K562 (cell line): Measurements from ENCODE around the gene WNK1. TPM values are rescaled to one million over a fixed set of nuclear protein-coding genes. Genes with fewer than 3 reads are reported as not detected.

ENCODE experiments used
- AFF1 ChIP-seq, 2 experiments: fragments of 450-650 bp; IDR thresholded peaks; 2 replicates each; pipeline ENCODE4 v1.6.1; 2018; ENCODE audit warnings: mild to moderate bottlenecking in 2 of 2, low read depth in 1 of 2; ENCODE audit not compliant: partially characterized antibody in 2 of 2
- ATF2 ChIP-seq: sonication (generic); formaldehyde crosslinking; IDR thresholded peaks from 2 replicates; pipeline ENCODE4 v1.8.1; 2022; ENCODE audit warnings: missing genetic modification reagents
- CC2D1A ChIP-seq: fragments of 450-650 bp; IDR thresholded peaks from 2 replicates; pipeline ENCODE4 v1.6.1; 2017; ENCODE audit warnings: mild to moderate bottlenecking
- CREB1 ChIP-seq, 2 experiments: sonication (generic) in 1 of 2; formaldehyde crosslinking in 1 of 2; IDR thresholded peaks; 2 replicates each; pipeline versions ENCODE4 v1.6.1 to v1.8.0; 2012 to 2022; ENCODE audit warnings: inconsistent platforms in 1 of 2, mild to moderate bottlenecking in 1 of 2, missing genetic modification reagents in 1 of 2, moderate library complexity in 1 of 2
- CREBBP ChIP-seq: IDR thresholded peaks from one replicate; pipeline ENCODE4 v1.6.1; 2012; ENCODE audit warnings: low read depth, mild to moderate bottlenecking, control low read depth, inconsistent platforms, low read length
- GABPA ChIP-seq: fragments of 200-800 bp; sonication (Bioruptor generic); conservative IDR thresholded peaks from 2 replicates; pipeline ENCODE4 v1.6.1; 2016; ENCODE audit warnings: low read depth, missing genetic modification characterization, missing compliant biosample characterization
- HOXB6 ChIP-seq: fragments of 250-450 bp; sonication (Bioruptor Pico); IDR thresholded peaks from 2 replicates; pipeline ENCODE4 v1.5.1; 2022; ENCODE audit warnings: mild to moderate bottlenecking, borderline replicate concordance
- NR1H2 ChIP-seq: sonication (generic); formaldehyde crosslinking; IDR thresholded peaks from 2 replicates; pipeline ENCODE4 v1.4.0; 2020; ENCODE audit warnings: mild to moderate bottlenecking, missing genetic modification reagents
- RNF219 ChIP-seq: fragments of 250-450 bp; sonication (Bioruptor Pico); IDR thresholded peaks from 2 replicates; pipeline ENCODE4 v1.5.0; 2022; ENCODE audit warnings: mild to moderate bottlenecking
- SIN3B ChIP-seq: fragments of 450-650 bp; IDR thresholded peaks from 2 replicates; pipeline ENCODE4 v1.6.1; 2017; ENCODE audit warnings: low read depth, mild to moderate bottlenecking, moderate library complexity
- SIRT6 ChIP-seq: IDR thresholded peaks from one replicate; pipeline ENCODE4 v1.6.1; 2012; ENCODE audit warnings: low read depth, mild to moderate bottlenecking, control low read depth, inconsistent platforms, low read length, moderate library complexity
- SRSF7 ChIP-seq: fragments of 200-400 bp; formaldehyde crosslinking; optimal IDR thresholded peaks from 2 replicates; pipeline ENCODE3; 2017; ENCODE audit warnings: mild to moderate bottlenecking, low read depth, low read length
- TRIM28 ChIP-seq: fragments of 450-650 bp; IDR thresholded peaks from 2 replicates; pipeline ENCODE4 v1.6.1; 2017
- ZC3H4 ChIP-seq: sonication (generic); formaldehyde crosslinking; IDR thresholded peaks from 2 replicates; pipeline ENCODE4 v1.9.0; 2021; ENCODE audit warnings: missing genetic modification reagents, borderline replicate concordance
- ZNF277 ChIP-seq: fragments of 250-450 bp; sonication (Bioruptor Pico); IDR thresholded peaks from 2 replicates; pipeline ENCODE4 v1.8.0; 2022; ENCODE audit warnings: inconsistent platforms, mild to moderate bottlenecking, moderate library complexity, borderline replicate concordance
- ZNF511 ChIP-seq: sonication (generic); formaldehyde crosslinking; IDR thresholded peaks from 2 replicates; pipeline ENCODE4 v1.8.0; 2022; ENCODE audit warnings: mild to moderate bottlenecking, missing genetic modification reagents
- ZNF780A ChIP-seq: fragments of 250-450 bp; sonication (Bioruptor Pico); IDR thresholded peaks from 2 replicates; pipeline ENCODE4 v1.5.0; 2021; ENCODE audit warnings: mild to moderate bottlenecking
- ZNF79 ChIP-seq: fragments of 250-450 bp; sonication (Bioruptor Pico); IDR thresholded peaks from 2 replicates; pipeline ENCODE4 v1.4.0; 2020; ENCODE audit warnings: low read depth, mild to moderate bottlenecking, moderate library complexity
- polyA plus RNA-seq, 8 experiments: library from polyadenylated mRNA; depleted of rRNA in 4 of 8; stranded (reverse) in 5 of 8; unstranded in 3 of 8; fragments of >200 nt; fragmentation: Nextera tagmentation in 2 of 8; fragmentation: Illumina TruSeq in 1 of 8; extraction: Ambion mirVana in 2 of 8; extraction: Trizol in 1 of 8; gene quantifications; 2 replicates each; pipeline versions ENCODE4 v1.2.1 to v1.2.3, GENCODE V29; 2011 to 2014; ENCODE audit warnings: inconsistent platforms in 1 of 8, missing spikeins in 1 of 8
- total RNA-seq, 7 experiments: library from RNA; depleted of rRNA in 6 of 7; stranded (reverse); fragments of >200 nt in 6 of 7; fragmentation: Illumina TruSeq in 2 of 7; extraction: Trizol in 2 of 7; gene quantifications; 2 replicates each; pipeline versions ENCODE4 v1.2.1 to v1.2.3, GENCODE V29; 2011 to 2021; ENCODE audit warnings: low replicate concordance in 1 of 7

The WNK1 gene
- total and polyA plus RNA-seq, 9 of the 15 experiments (the other 6 are each of a cell fraction or from before 2014, with no cell fraction given) = 4.3 to 73.9 (median 31.0) TPM

GRCh38 chr12:751192-751998 is 984 bp upstream of the WNK1 start (continued):
- no peak for TF ChIP-seq ZNF277 (CRISPR knock-in tag)
- TF ChIP-seq ZNF79 (CRISPR knock-in tag) = no peak
- TF ChIP-seq TRIM28 = no peak
- TF ChIP-seq SIRT6 = no peak
- TF ChIP-seq AFF1 (IDR thresholded peaks at IDR 0.05; ENCODE audit: low read depth in 1 of 2, partially characterized antibody in 2 of 2) = no peak
- TF ChIP-seq ZC3H4 = no peak
- no peak for TF ChIP-seq RNF219 (CRISPR knock-in tag)
- no peak for TF ChIP-seq SRSF7
- no peak for TF ChIP-seq ATF2
- TF ChIP-seq ZNF780A (CRISPR knock-in tag) = no peak
- TF ChIP-seq CC2D1A = peak; percentile 100
- TF ChIP-seq HOXB6 (CRISPR knock-in tag) = no peak
- no peak for TF ChIP-seq NR1H2
- TF ChIP-seq CREBBP = no peak
- TF ChIP-seq GABPA (tag) = peak; percentile 34; the same call in 1 of the 2 replicates
- no peak for TF ChIP-seq SIN3B
- TF ChIP-seq ZNF511 = peak; percentile 89
- TF ChIP-seq CREB1 (IDR thresholded peaks at IDR 0.05) = 0 out of 2 replicates have a peak, but pooled peaks have one; percentile 38
- peak; percentile 44; the same call in 1 of the 2 replicates for TF ChIP-seq CREB1 (CRISPR knock-in tag; IDR thresholded peaks at IDR 0.05)
